MM.1S (cell line): ENCODE results near the gene LTBP1.
"Not testable (repeated sequence)": the region's sequence is repeated elsewhere in the genome, so short reads cannot be mapped to it uniquely, and the experiment has no call there.

Experiments used
- DNase-seq: peaks from one replicate; pipeline ENCODE4 v3.0.0-alpha.2; 2015
- H2AFZ ChIP-seq: fragments of 300-600 bp; sonication (generic); 2 replicates; pipeline ENCODE4 v1.6.0; 2016; ENCODE audit warnings: antibody characterized with exemption, low read length
- H3F3A ChIP-seq: fragments of 300-600 bp; sonication (generic); 2 replicates; pipeline ENCODE4 v1.6.1; 2016; ENCODE audit warnings: mild to moderate bottlenecking, antibody characterized with exemption, low read length, moderate library complexity, mixed read lengths; ENCODE audit not compliant: insufficient read depth
- H3K27ac ChIP-seq: fragments of 300-600 bp; sonication (generic); 2 replicates; pipeline ENCODE4 v1.5.1; 2016; ENCODE audit warnings: mild to moderate bottlenecking, low read length
- H3K27me3 ChIP-seq: fragments of 300-600 bp; sonication (generic); replicated peaks from 2 replicates; pipeline ENCODE4 v1.6.0; 2016; ENCODE audit warnings: low read length; ENCODE audit not compliant: insufficient read depth
- H3K36me3 ChIP-seq: fragments of 300-600 bp; sonication (generic); replicated peaks from 2 replicates; pipeline ENCODE4 v1.6.1; 2016; ENCODE audit warnings: mild to moderate bottlenecking, low read length, mixed read lengths; ENCODE audit not compliant: insufficient read depth
- H3K4me1 ChIP-seq: fragments of 300-600 bp; sonication (generic); 2 replicates; pipeline ENCODE4 v1.6.1; 2016; ENCODE audit warnings: low read length, mixed read lengths
- H3K4me2 ChIP-seq: fragments of 300-600 bp; sonication (generic); 2 replicates; pipeline ENCODE4 v1.6.0; 2016; ENCODE audit warnings: low read depth, low read length
- H3K4me3 ChIP-seq: fragments of 300-600 bp; sonication (generic); 2 replicates; pipeline ENCODE4 v1.5.1; 2016; ENCODE audit warnings: low read length, mixed read lengths
- H3K79me2 ChIP-seq: fragments of 300-600 bp; sonication (generic); 2 replicates; pipeline ENCODE4 v1.6.1; 2016; ENCODE audit warnings: mixed run types, low read length, mixed read lengths
- H3K9ac ChIP-seq: fragments of 300-600 bp; sonication (generic); 2 replicates; pipeline ENCODE4 v1.6.1; 2016; ENCODE audit warnings: low read length, mixed read lengths
- H3K9me2 ChIP-seq: fragments of 300-600 bp; sonication (generic); replicated peaks from 2 replicates; pipeline ENCODE4 v1.6.1; 2016; ENCODE audit warnings: mild to moderate bottlenecking, low read length, mixed read lengths; ENCODE audit not compliant: insufficient read depth
- H3K9me3 ChIP-seq: fragments of 300-600 bp; sonication (generic); replicated peaks from 2 replicates; pipeline ENCODE4 v1.6.1; 2016; ENCODE audit warnings: mild to moderate bottlenecking, low read length, mixed read lengths; ENCODE audit not compliant: insufficient read depth
- H4K20me1 ChIP-seq: fragments of 300-600 bp; sonication (generic); 2 replicates; pipeline ENCODE4 v1.6.1; 2016; ENCODE audit warnings: mild to moderate bottlenecking, low read length, moderate library complexity, mixed read lengths; ENCODE audit not compliant: insufficient read depth
- CTCF ChIP-seq: fragments of 300-600 bp; sonication (generic); IDR thresholded peaks from 2 replicates; pipeline ENCODE4 v1.5.1; 2016; ENCODE audit warnings: antibody characterized with exemption, low read length, mixed read lengths
- EZH2 ChIP-seq: fragments of 300-600 bp; sonication (generic); optimal IDR thresholded peaks from 2 replicates; pipeline ENCODE3; 2017; ENCODE audit warnings: low read depth, mild to moderate bottlenecking, antibody characterized with exemption, low read length, mixed read lengths
- EZH2phosphoT487 ChIP-seq: fragments of 300-600 bp; sonication (generic); IDR thresholded peaks from 2 replicates; pipeline ENCODE4 v1.6.1; 2018; ENCODE audit warnings: antibody characterized with exemption, low read length

The LTBP1 gene

GRCh38 chr2:33047939-33048338 lies 101.2 kb downstream of the LTBP1 start:
- Histone ChIP-seq H3K27ac (no peak overlapping the region), H3K9ac (no peak overlapping the region)

GRCh38 chr2:33051586-33052360 lies 105.0 kb downstream of the LTBP1 start:
- Histone ChIP-seq H3K27ac (no peak overlapping the region), H3K79me2 (no peaks in the 10 kb centered on the region), H3K4me2 (no peak overlapping the region), H3K4me3 (no peak overlapping the region), H3K27me3 (no peaks in the 10 kb centered on the region), H3K4me1 (no peaks in the 10 kb centered on the region), H4K20me1 (no peaks in the 10 kb centered on the region), H3K9me3 (no peaks in the 10 kb centered on the region), H3K36me3 (no peaks in the 10 kb centered on the region), H3K9ac (no peak overlapping the region), H2AFZ (no peak overlapping the region), H3F3A (no peaks in the 10 kb centered on the region), H3K9me2 (no peaks in the 10 kb centered on the region)
- no peak for DNase-seq
- TF ChIP-seq CTCF, result no peak
- no peak for TF ChIP-seq EZH2
- no peak for TF ChIP-seq EZH2phosphoT487

More at GRCh38 chr2:33047939-33048338, 101.2 kb downstream of the LTBP1 start:
- H3K4me1 ChIP-seq, result no peaks in the 10 kb centered on the region
- no peaks in the 10 kb centered on the region for H3K9me2 ChIP-seq
- no peaks in the 10 kb centered on the region for H3K79me2 ChIP-seq
- no peak overlapping the region for H2AFZ ChIP-seq
- no peak overlapping the region for H3K4me3 ChIP-seq
- H3F3A ChIP-seq, result no peaks in the 10 kb centered on the region
- DNase-seq, result no peak
- no peak overlapping the region for H3K4me2 ChIP-seq
- H3K36me3 ChIP-seq, result no peaks in the 10 kb centered on the region
- H3K27me3 ChIP-seq, result no peaks in the 10 kb centered on the region
- H3K9me3 ChIP-seq, result no peaks in the 10 kb centered on the region
- no peaks in the 10 kb centered on the region for H4K20me1 ChIP-seq
- TF ChIP-seq CTCF (no peak), EZH2 (no peak), EZH2phosphoT487 (no peak)

- Histone ChIP-seq H3K9ac (no peak overlapping the region), H3K4me2 (no peak overlapping the region), H3K9me3 (no peaks in the 10 kb centered on the region), H4K20me1 (no peaks in the 10 kb centered on the region), H3K27ac (no peak overlapping the region), H3K4me3 (no peak overlapping the region), H3K27me3 (no peaks in the 10 kb centered on the region), H3K79me2 (no peaks in the 10 kb centered on the region), H3K36me3 (no peaks in the 10 kb centered on the region), H3K4me1 (no peaks in the 10 kb centered on the region), H2AFZ (no peak overlapping the region), H3F3A (no peaks in the 10 kb centered on the region), H3K9me2 (no peaks in the 10 kb centered on the region)
- TF ChIP-seq CTCF (no peak), EZH2phosphoT487 (no peak), EZH2 (no peak)
- no peak for DNase-seq
Measured at GRCh38 chr2:33052361-33052735, 105.6 kb downstream of the LTBP1 start.

GRCh38 chr2:33052795-33053194 lies 106.0 kb downstream of the LTBP1 start:
- not testable (repeated sequence) for H3F3A ChIP-seq, H3K36me3 ChIP-seq, H3K9me2 ChIP-seq, DNase-seq, H2AFZ ChIP-seq, H3K27me3 ChIP-seq, H4K20me1 ChIP-seq, H3K4me2 ChIP-seq, H3K4me1 ChIP-seq, H3K9me3 ChIP-seq, H3K9ac ChIP-seq, H3K4me3 ChIP-seq, H3K27ac ChIP-seq, H3K79me2 ChIP-seq
